B cell (primary cell): ENCODE measurements around the gene PSMD5. TPM values are rescaled to one million over a fixed set of nuclear protein-coding genes. Genes with fewer than 3 reads are reported as not detected.
A peak's percentile ranks its signal among the peaks of the same experiment; 100 is the strongest.

Source experiments
- ATAC-seq: fragments of 200-7000 bp; cut with Tn5 transposase; one replicate; pipeline ENCODE4 v1.10.0; 2021; ENCODE audit warnings: low read depth, mild to moderate bottlenecking, moderate number of reproducible peaks, moderate library complexity
- CTCF ChIA-PET: fragments of 350-600 bp; sonication (Branson Sonifier 250); formaldehyde crosslinking; loops from one replicate; lab custom pipeline; 2021; ENCODE audit warnings: antibody characterized with exemption, inconsistent platforms; lab: Charles Lee
- POLR2A ChIA-PET: fragments of 350-600 bp; sonication (Branson Sonifier 250); formaldehyde crosslinking; loops from one replicate; lab custom pipeline; 2021; ENCODE audit warnings: antibody characterized with exemption; lab: Charles Lee
- DNase-seq: peaks from one replicate; pipeline ENCODE4 v3.0.0; 2013
- H2AFZ ChIP-seq: 2 replicates; pipeline ENCODE4 v1.6.1; 2012; ENCODE audit warnings: mild to moderate bottlenecking, low read depth, low read length; ENCODE audit not compliant: insufficient read depth, poor library complexity, severe bottlenecking
- H3K27ac ChIP-seq, 2 donors: 1 replicate in 1 of 2; 2 replicates in 1 of 2; pipeline ENCODE4 v1.5.1; 2012 to 2013; ENCODE audit warnings: low read length in 2 of 2, mild to moderate bottlenecking in 2 of 2, moderate library complexity in 1 of 2
- H3K27me3 ChIP-seq, 4 experiments: fragments of 200-600 bp in 1 of 4; sonication (generic) in 1 of 4; replicated peaks in 1 of 4; 1 replicate in 2 of 4; 2 replicates in 2 of 4; pipeline versions ENCODE4 v1.6.1 to v1.7.0; 2013 to 2016; ENCODE audit warnings: low read length in 3 of 4, mild to moderate bottlenecking in 2 of 4, mixed read lengths in 1 of 4, moderate library complexity in 1 of 4; ENCODE audit not compliant: insufficient read depth in 4 of 4, control insufficient read depth in 3 of 4; ENCODE audit errors: control extremely low read depth in 1 of 4
- H3K36me3 ChIP-seq, 2 experiments: replicated peaks in 1 of 2; 1 replicate in 1 of 2; 2 replicates in 1 of 2; pipeline versions ENCODE4 v1.6.1 to v1.7.1; 2013; ENCODE audit warnings: low read length in 1 of 2; ENCODE audit not compliant: insufficient read depth in 2 of 2, control insufficient read depth in 1 of 2; ENCODE audit errors: control extremely low read depth in 1 of 2, extremely low read depth in 1 of 2
- H3K4me1 ChIP-seq, 2 donors: fragments of 200-600 bp in 1 of 2; sonication (generic) in 1 of 2; 1 replicate in 1 of 2; 2 replicates in 1 of 2; pipeline versions ENCODE4 v1.5.1 to v1.6.1; 2013 to 2017; ENCODE audit warnings: low read length in 2 of 2; ENCODE audit not compliant: control insufficient read depth in 2 of 2, insufficient read depth in 2 of 2
- H3K4me2 ChIP-seq: replicated peaks from 2 replicates; pipeline ENCODE3; 2012; ENCODE audit warnings: mild to moderate bottlenecking, low read depth, low read length; ENCODE audit not compliant: poor library complexity, severe bottlenecking
- H3K4me3 ChIP-seq, 5 experiments: fragments of 200-600 bp in 1 of 5; sonication (generic) in 1 of 5; 1 replicate in 3 of 5; 2 replicates in 2 of 5; pipeline versions ENCODE4 v1.5.1 to v1.7.0; 2011 to 2016; ENCODE audit warnings: low read length in 4 of 5, mild to moderate bottlenecking in 4 of 5, low read depth in 2 of 5, control low read depth in 1 of 5, moderate library complexity in 1 of 5; ENCODE audit not compliant: insufficient read depth in 1 of 5; ENCODE audit errors: control extremely low read depth in 1 of 5, extremely low read depth in 1 of 5
- H3K79me2 ChIP-seq: fragments of 200-600 bp; sonication (generic); one replicate; pipeline ENCODE4 v1.6.0; 2016; ENCODE audit warnings: low read length; ENCODE audit not compliant: control insufficient read depth, insufficient read depth
- H3K9ac ChIP-seq: fragments of 200-600 bp; sonication (generic); 2 replicates; pipeline ENCODE4 v1.6.1; 2017; ENCODE audit warnings: mild to moderate bottlenecking, low read length, moderate library complexity
- H3K9me3 ChIP-seq, 3 donors: one replicate each; pipeline versions ENCODE4 v1.6.1 to v1.7.1; 2013; ENCODE audit warnings: low read length in 2 of 3; ENCODE audit not compliant: control insufficient read depth in 2 of 3, insufficient read depth in 1 of 3; ENCODE audit errors: control extremely low read depth in 1 of 3
- H4K20me1 ChIP-seq: 2 replicates; pipeline ENCODE4 v1.6.0; 2012; ENCODE audit warnings: mild to moderate bottlenecking, low read length; ENCODE audit not compliant: insufficient read depth, control insufficient read depth, poor library complexity, severe bottlenecking
- H3K27ac Mint-ChIP-seq: one replicate; pipeline ENCODE4 v1.8.0; 2021; ENCODE audit warnings: mixed read lengths
- H3K27me3 Mint-ChIP-seq: one replicate; pipeline ENCODE4 v1.8.0; 2021; ENCODE audit warnings: mixed read lengths
- H3K4me1 Mint-ChIP-seq: one replicate; pipeline ENCODE4 v1.8.0; 2021; ENCODE audit warnings: mixed read lengths
- H3K4me3 Mint-ChIP-seq: one replicate; pipeline ENCODE4 v1.8.0; 2021; ENCODE audit warnings: mixed read lengths
- H3K9me3 Mint-ChIP-seq: one replicate; pipeline ENCODE4 v1.8.0; 2022; ENCODE audit warnings: mixed read lengths; ENCODE audit not compliant: insufficient read depth
- EZH2 ChIP-seq: IDR thresholded peaks from 2 replicates; pipeline ENCODE4 v1.6.1; 2012; ENCODE audit warnings: borderline replicate concordance, low read depth, mild to moderate bottlenecking, moderate library complexity, low read length; ENCODE audit not compliant: insufficient read depth, poor library complexity, severe bottlenecking
- WGBS: methylation state at CpG from one replicate; pipeline ENCODE4 v1.1.5; 2013; ENCODE audit warnings: missing lambda C conversion rate; ENCODE audit not compliant: insufficient coverage; 5-methylcytosine and 5-hydroxymethylcytosine counted together
- intact Hi-C: fragments of 100-400 bp; cut with micrococcal nuclease; formaldehyde crosslinking; loops from one replicate; pipeline ENCODE4 v1.10.0; 2022
- polyA plus RNA-seq: library from polyadenylated mRNA; depleted of rRNA; stranded (reverse); fragments of >200 nt; gene quantifications from 2 replicates; pipeline ENCODE4 v1.2.3, GENCODE V29; 2012
- total RNA-seq, 2 donors: library from RNA; stranded (reverse); fragments of 120-200 nt in 1 of 2; gene quantifications; 1 replicate in 1 of 2; 2 replicates in 1 of 2; pipeline versions ENCODE4 v1.2.3 to v1.2.4, GENCODE V29; 2013 to 2022
- TF ChIP-seq, protein P1 (sequence below): fragments of 200-600 bp; IDR thresholded peaks from one replicate; pipeline ENCODE4 v1.8.0; 2022; ENCODE audit warnings: antibody characterized with exemption, mild to moderate bottlenecking

PSMD5 gene
- total and polyA plus RNA-seq, 2 donors (not counting 1 experiment from before 2014, with no cell fraction given): 7.4 to 25.3 TPM

- Histone ChIP-seq H3K36me3 (no peaks in the 10 kb centered on the region), H3K27me3 (no peaks in the 10 kb centered on the region), H3K4me3 (no peak overlapping the region), H3K9me3 (no peaks in the 10 kb centered on the region), H3K9ac (no peak overlapping the region), H3K79me2 (no peaks in the 10 kb centered on the region), H3K4me2 (peak overlapping the region; percentile 52), H4K20me1 (peaks cover 6% of the 10 kb centered on the region), H2AFZ (peak overlapping the region; percentile 1), H3K4me1 (peaks cover 44 to 46% of the 10 kb centered on the region in 2 donors), H3K27ac (peak overlapping the region; percentile 51 to 65)
- Mint-ChIP-seq H3K9me3 (no peaks in the 10 kb centered on the region), H3K27ac (peak overlapping the region; percentile 79), H3K4me3 (peak overlapping the region; percentile 71), H3K27me3 (no peaks in the 10 kb centered on the region), H3K4me1 (peaks cover 47% of the 10 kb centered on the region)
- ATAC-seq (peak; percentile 60), DNase-seq (no peak)
- TF ChIP-seq EZH2: no peak
- TF ChIP-seq, protein P1, sequence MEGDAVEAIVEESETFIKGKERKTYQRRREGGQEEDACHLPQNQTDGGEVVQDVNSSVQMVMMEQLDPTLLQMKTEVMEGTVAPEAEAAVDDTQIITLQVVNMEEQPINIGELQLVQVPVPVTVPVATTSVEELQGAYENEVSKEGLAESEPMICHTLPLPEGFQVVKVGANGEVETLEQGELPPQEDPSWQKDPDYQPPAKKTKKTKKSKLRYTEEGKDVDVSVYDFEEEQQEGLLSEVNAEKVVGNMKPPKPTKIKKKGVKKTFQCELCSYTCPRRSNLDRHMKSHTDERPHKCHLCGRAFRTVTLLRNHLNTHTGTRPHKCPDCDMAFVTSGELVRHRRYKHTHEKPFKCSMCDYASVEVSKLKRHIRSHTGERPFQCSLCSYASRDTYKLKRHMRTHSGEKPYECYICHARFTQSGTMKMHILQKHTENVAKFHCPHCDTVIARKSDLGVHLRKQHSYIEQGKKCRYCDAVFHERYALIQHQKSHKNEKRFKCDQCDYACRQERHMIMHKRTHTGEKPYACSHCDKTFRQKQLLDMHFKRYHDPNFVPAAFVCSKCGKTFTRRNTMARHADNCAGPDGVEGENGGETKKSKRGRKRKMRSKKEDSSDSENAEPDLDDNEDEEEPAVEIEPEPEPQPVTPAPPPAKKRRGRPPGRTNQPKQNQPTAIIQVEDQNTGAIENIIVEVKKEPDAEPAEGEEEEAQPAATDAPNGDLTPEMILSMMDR: no peak
- CTCF ChIA-PET: interaction anchor here (0.9 to 3.1 kb wide), 11 partner anchors 11 to 168 kb away, joined by 3 to 12 read pairs (median 5); no protein-coding TSS in a partner anchor
- POLR2A ChIA-PET: interaction anchor here (0.6 to 2.7 kb wide), 7 partner anchors 12 to 42 kb away, joined by 3 to 14 read pairs (median 4); partner anchors contain the start of gene TRAF1
- intact Hi-C loops: loop anchor here (1.0 kb wide), 4 partner anchors 16 to 180 kb away; no protein-coding TSS in a partner anchor
- WGBS: 47% methylated on average over 5 of the region's 15 CpGs
Observed at GRCh38 chr9:120891884-120892747, 49.4 kb upstream of the PSMD5 start.
